ENCODE results near the gene EID3. TPM values are rescaled to one million over a fixed set of nuclear protein-coding genes. Genes with fewer than 3 reads are reported as not detected.

The EID3 gene
- total RNA-seq, 1 experiment from 2014 or later = 1.4 TPM

DNA sequence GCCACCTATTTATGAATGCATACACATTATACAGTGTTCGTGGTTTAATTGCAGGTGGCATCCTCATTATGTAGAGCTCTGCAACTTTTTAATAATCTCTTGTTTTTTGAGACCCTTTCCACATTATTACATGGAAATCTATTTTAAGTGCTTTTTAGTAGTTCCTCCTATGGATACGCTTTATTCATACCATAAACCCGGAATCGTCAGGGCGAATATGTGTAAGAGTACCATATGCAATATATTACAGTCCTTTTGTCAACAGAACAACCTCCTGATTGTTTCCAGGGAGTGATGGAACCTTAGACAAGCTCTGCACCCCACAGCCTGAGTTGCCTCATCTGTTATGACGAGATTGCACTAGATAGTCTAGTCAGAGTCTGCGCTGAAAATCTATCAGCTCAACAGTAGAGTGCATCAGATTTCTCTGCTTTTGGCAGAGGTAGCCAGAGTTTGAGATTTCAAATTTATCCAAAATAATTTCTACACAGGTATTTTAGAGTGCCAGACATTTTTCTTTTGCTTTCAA lies 33.6 kb downstream of the EID3 start:
- Histone ChIP-seq H2BK12ac (ENCODE audit: insufficient read length, low read depth, low read length) (no peak overlapping the region), H4K8ac (replicated peaks; ENCODE audit: insufficient read length, low read depth, low read length) (no peak overlapping the region), H3K4ac (ENCODE audit: low read depth, low read length) (no peak overlapping the region), H3K79me1 (ENCODE audit: insufficient read depth, low read depth, low read length, poor library complexity, severe bottlenecking) (no peaks in the 10 kb centered on the region), H3K27me3 (ENCODE audit: insufficient read depth, low read length) (no peaks in the 10 kb centered on the region), H3K14ac (ENCODE audit: insufficient read depth, low read length) (no peak overlapping the region), H3K18ac (ENCODE audit: insufficient read length, low read depth, low read length) (no peak overlapping the region), H3K23ac (ENCODE audit: insufficient read length, low read depth, low read length) (no peak overlapping the region), H2AK5ac (ENCODE audit: insufficient read length, low read length) (no peak overlapping the region), H2AFZ (ENCODE audit: low read length) (no peak overlapping the region), H3K27ac (ENCODE audit: insufficient read length, low read depth, low read length) (no peak overlapping the region), H2BK20ac (ENCODE audit: low read depth, low read length, poor library complexity, severe bottlenecking) (no peak overlapping the region), H3K9ac (ENCODE audit: extremely low read depth, insufficient read length, low read length) (no peak overlapping the region), H3K9me3 (ENCODE audit: control insufficient read depth, low read depth, low read length) (no peaks in the 10 kb centered on the region), H4K5ac (ENCODE audit: insufficient read length, low read depth, low read length) (no peak overlapping the region), H3K4me1 (ENCODE audit: insufficient read depth, low read length) (no peaks in the 10 kb centered on the region), H3K23me2 (ENCODE audit: insufficient read length, low read depth, low read length, poor library complexity, severe bottlenecking) (no peaks in the 10 kb centered on the region), H3K56ac (ENCODE audit: insufficient read length, low read depth, low read length) (no peak overlapping the region), H4K91ac (ENCODE audit: insufficient read length, low read depth, low read length) (no peak overlapping the region), H2BK5ac (ENCODE audit: insufficient read length, low read length) (no peak overlapping the region), H3K4me2 (ENCODE audit: insufficient read depth, insufficient read length, low read length) (no peak overlapping the region), H2BK15ac (ENCODE audit: low read depth, low read length) (no peak overlapping the region), H2BK120ac (ENCODE audit: low read depth, low read length, poor library complexity, severe bottlenecking) (no peak overlapping the region), H3T11ph (ENCODE audit: low read length) (no peak overlapping the region), H3K79me2 (ENCODE audit: insufficient read depth, low read length) (no peaks in the 10 kb centered on the region), H4K20me1 (ENCODE audit: control insufficient read depth, insufficient read depth, insufficient read length) (no peaks in the 10 kb centered on the region)
- peaks cover under 1 to 3% of the 10 kb centered on the region in 2 experiments; a peak in 3 of 4 replicates for H3K4me1 Mint-ChIP-seq
- no peak overlapping the region for H3K4me3 Mint-ChIP-seq
- no peaks in the 10 kb centered on the region for H3K9me3 Mint-ChIP-seq
- no peak for DNase-seq
- TF ChIP-seq, protein P1, sequence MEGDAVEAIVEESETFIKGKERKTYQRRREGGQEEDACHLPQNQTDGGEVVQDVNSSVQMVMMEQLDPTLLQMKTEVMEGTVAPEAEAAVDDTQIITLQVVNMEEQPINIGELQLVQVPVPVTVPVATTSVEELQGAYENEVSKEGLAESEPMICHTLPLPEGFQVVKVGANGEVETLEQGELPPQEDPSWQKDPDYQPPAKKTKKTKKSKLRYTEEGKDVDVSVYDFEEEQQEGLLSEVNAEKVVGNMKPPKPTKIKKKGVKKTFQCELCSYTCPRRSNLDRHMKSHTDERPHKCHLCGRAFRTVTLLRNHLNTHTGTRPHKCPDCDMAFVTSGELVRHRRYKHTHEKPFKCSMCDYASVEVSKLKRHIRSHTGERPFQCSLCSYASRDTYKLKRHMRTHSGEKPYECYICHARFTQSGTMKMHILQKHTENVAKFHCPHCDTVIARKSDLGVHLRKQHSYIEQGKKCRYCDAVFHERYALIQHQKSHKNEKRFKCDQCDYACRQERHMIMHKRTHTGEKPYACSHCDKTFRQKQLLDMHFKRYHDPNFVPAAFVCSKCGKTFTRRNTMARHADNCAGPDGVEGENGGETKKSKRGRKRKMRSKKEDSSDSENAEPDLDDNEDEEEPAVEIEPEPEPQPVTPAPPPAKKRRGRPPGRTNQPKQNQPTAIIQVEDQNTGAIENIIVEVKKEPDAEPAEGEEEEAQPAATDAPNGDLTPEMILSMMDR (conservative IDR thresholded peaks at IDR 0.05) = no peak
- peaks cover 31 to 61% (median 53%) of the 10 kb centered on the region in 3 experiments; a peak in 6 of 7 replicates for H3K36me3 Mint-ChIP-seq (ENCODE audit: insufficient read depth in 1 of 3, low read depth in 3 of 3)
- no CpG with 5 or more reads among the region's 7 CpGs for WGBS (ENCODE audit: extremely low coverage, insufficient read length, low lambda C conversion rate)
- H3K27ac Mint-ChIP-seq = no peak overlapping the region
- H3K27me3 Mint-ChIP-seq (ENCODE audit: low read depth) = no peaks in the 10 kb centered on the region

Data from H9 (cell line).